Keratinocyte (primary cell): ENCODE results near the gene MOCS3. TPM values are rescaled to one million over a fixed set of nuclear protein-coding genes. Genes with fewer than 3 reads are reported as not detected.

Experiments
- DNase-seq: peaks from one replicate; pipeline ENCODE4 v3.0.0-alpha.2; 2011; ENCODE audit warnings: low read depth, missing footprints, low spot score
- FAIRE-seq: peaks from 2 replicates; lab custom pipeline; 2011; peaks lifted over from hg19 to GRCh38; lab: Jason Lieb, UNC
- H2AFZ ChIP-seq: 2 replicates; pipeline ENCODE4 v1.6.0; 2012; ENCODE audit warnings: low read length, control low read depth, inconsistent platforms; ENCODE audit not compliant: control insufficient read depth
- H3K27ac ChIP-seq: 2 replicates; pipeline ENCODE4 v1.5.1; 2011; ENCODE audit warnings: low read length; ENCODE audit not compliant: control insufficient read depth, insufficient read depth
- H3K27me3 ChIP-seq: 3 replicates; pipeline ENCODE4 v1.6.0; 2011; ENCODE audit warnings: low read length; ENCODE audit not compliant: control insufficient read depth, insufficient read depth; ENCODE audit errors: extremely low read depth
- H3K36me3 ChIP-seq, 2 experiments: 2 replicates in 1 of 2; 3 replicates in 1 of 2; pipeline ENCODE4 v1.5.1; 2011; ENCODE audit warnings: low read length in 2 of 2, mild to moderate bottlenecking in 1 of 2; ENCODE audit not compliant: control insufficient read depth in 2 of 2, insufficient read depth in 2 of 2; ENCODE audit errors: extremely low read depth in 1 of 2
- H3K4me1 ChIP-seq: 3 replicates; pipeline ENCODE4 v1.5.1; 2011; ENCODE audit warnings: low read length; ENCODE audit not compliant: control insufficient read depth, insufficient read depth; ENCODE audit errors: extremely low read depth
- H3K4me2 ChIP-seq: 3 replicates; pipeline ENCODE4 v1.6.0; 2011; ENCODE audit warnings: low read depth, low read length; ENCODE audit not compliant: control insufficient read depth, insufficient read depth; ENCODE audit errors: extremely low read depth
- H3K4me3 ChIP-seq, 3 experiments: fragments of 200-600 bp in 1 of 3; sonication (generic) in 1 of 3; 2 replicates in 2 of 3; 3 replicates in 1 of 3; pipeline ENCODE4 v1.5.1; 2011 to 2016; ENCODE audit warnings: low read length in 3 of 3, mild to moderate bottlenecking in 3 of 3, control low read depth in 2 of 3, inconsistent platforms in 1 of 3, low read depth in 1 of 3, mixed read lengths in 1 of 3, mixed run types in 1 of 3, moderate library complexity in 1 of 3; ENCODE audit not compliant: control insufficient read depth in 2 of 3, insufficient read depth in 2 of 3; ENCODE audit errors: extremely low read depth in 1 of 3
- H3K79me2 ChIP-seq: 2 replicates; pipeline ENCODE4 v1.6.0; 2012; ENCODE audit warnings: low read length; ENCODE audit not compliant: control insufficient read depth, insufficient read depth
- H3K9ac ChIP-seq: 3 replicates; pipeline ENCODE4 v1.6.0; 2011; ENCODE audit warnings: low read length; ENCODE audit not compliant: control insufficient read depth, insufficient read depth; ENCODE audit errors: extremely low read depth
- H3K9me1 ChIP-seq: 3 replicates; pipeline ENCODE4 v1.6.0; 2011; ENCODE audit warnings: low read length; ENCODE audit not compliant: control insufficient read depth, insufficient read depth; ENCODE audit errors: extremely low read depth
- H3K9me3 ChIP-seq: 2 replicates; pipeline ENCODE4 v1.5.1; 2012; ENCODE audit warnings: low read depth, low read length; ENCODE audit not compliant: control insufficient read depth
- H4K20me1 ChIP-seq: 3 replicates; pipeline ENCODE4 v1.6.0; 2011; ENCODE audit warnings: low read length; ENCODE audit not compliant: control insufficient read depth, insufficient read depth; ENCODE audit errors: extremely low read depth
- EZH2 ChIP-seq: IDR thresholded peaks from one replicate; pipeline ENCODE4 v1.6.1; 2012; ENCODE audit warnings: inconsistent platforms, mild to moderate bottlenecking, low read length, moderate library complexity
- dilution Hi-C: fragments of 300-500 bp; cut with MboI; formaldehyde crosslinking; loops from one replicate; pipeline ENCODE4 v1.7.0; 2020; ENCODE audit warnings: low sequenced_read_pairs; ENCODE audit not compliant: extremely low pct_ligation_motif_present
- polyA plus RNA-seq, 5 experiments: library from polyadenylated mRNA; depleted of rRNA in 3 of 5; stranded (reverse) in 3 of 5; stranded (forward) in 1 of 5; unstranded in 1 of 5; fragments of >200 nt; gene quantifications; 1 replicate in 1 of 5; 2 replicates in 3 of 5; 3 replicates in 1 of 5; pipeline versions ENCODE4 v1.2.1 to v1.2.3, GENCODE V29; 2011 to 2012; ENCODE audit warnings: missing spikeins in 2 of 5, low read depth in 1 of 5, low replicate concordance in 1 of 5
- TF ChIP-seq, protein P1 (sequence below), 3 experiments: IDR thresholded peaks in 1 of 3; conservative IDR thresholded peaks in 1 of 3; optimal IDR thresholded peaks in 1 of 3; 2 replicates in 2 of 3; 3 replicates in 1 of 3; pipeline versions ENCODE3 to v1.5.1; 2011; ENCODE audit warnings: low read length in 3 of 3, mild to moderate bottlenecking in 3 of 3, moderate library complexity in 2 of 3, control low read depth in 1 of 3, inconsistent platforms in 1 of 3; ENCODE audit not compliant: insufficient read depth in 2 of 3; ENCODE audit errors: extremely low read depth in 1 of 3

MOCS3 gene
- polyA plus RNA-seq, 1 donor (not counting 4 experiments of a cell fraction or from before 2014, with no cell fraction given) = 4.0 TPM

DNA sequence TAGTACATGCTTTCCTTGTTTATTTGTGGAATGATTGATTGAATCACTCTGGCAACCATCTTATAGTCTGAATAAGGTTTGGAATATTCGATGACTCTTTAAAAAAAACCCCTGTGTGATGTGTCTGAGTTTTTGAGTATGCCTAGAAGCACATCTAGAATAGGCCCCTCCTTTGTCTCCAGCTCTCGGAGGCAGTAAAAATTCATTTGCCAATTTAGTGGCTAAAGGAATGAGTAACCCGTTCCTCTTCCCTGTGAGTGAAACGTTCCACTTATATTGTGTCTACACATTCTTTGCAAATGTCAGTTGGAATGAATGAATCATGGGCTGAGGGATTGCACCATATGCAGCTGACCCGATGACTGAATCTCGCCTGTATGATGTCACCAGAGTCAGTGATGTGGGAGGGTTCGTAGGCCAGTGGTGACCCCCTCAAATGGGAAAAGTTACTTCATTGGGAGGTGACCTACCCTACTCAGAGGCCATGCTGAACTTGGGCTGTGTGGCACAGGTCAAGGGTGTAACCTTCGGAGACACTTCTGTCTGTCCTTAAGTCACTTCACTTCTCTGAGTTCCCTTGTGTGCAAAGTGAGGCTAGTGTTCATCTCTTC lies 21.6 kb downstream of the MOCS3 start:
- FAIRE-seq (peak; percentile 64), DNase-seq (peak; percentile 89)
- Histone ChIP-seq H3K27me3 (no peaks in the 10 kb centered on the region), H3K4me1 (peaks cover 33% of the 10 kb centered on the region), H3K36me3 (no peaks in the 10 kb centered on the region), H3K9me3 (no peaks in the 10 kb centered on the region), H3K79me2 (no peaks in the 10 kb centered on the region), H3K4me3 (no peak overlapping the region), H3K4me2 (peak overlapping the region; percentile 29), H3K27ac (peak overlapping the region; percentile 66), H4K20me1 (no peaks in the 10 kb centered on the region), H3K9me1 (peaks cover 2% of the 10 kb centered on the region), H3K9ac (peak overlapping the region; percentile 29), H2AFZ (no peak overlapping the region)
- dilution Hi-C loops = no loop called here
- no peak for TF ChIP-seq EZH2
- TF ChIP-seq, protein P1, sequence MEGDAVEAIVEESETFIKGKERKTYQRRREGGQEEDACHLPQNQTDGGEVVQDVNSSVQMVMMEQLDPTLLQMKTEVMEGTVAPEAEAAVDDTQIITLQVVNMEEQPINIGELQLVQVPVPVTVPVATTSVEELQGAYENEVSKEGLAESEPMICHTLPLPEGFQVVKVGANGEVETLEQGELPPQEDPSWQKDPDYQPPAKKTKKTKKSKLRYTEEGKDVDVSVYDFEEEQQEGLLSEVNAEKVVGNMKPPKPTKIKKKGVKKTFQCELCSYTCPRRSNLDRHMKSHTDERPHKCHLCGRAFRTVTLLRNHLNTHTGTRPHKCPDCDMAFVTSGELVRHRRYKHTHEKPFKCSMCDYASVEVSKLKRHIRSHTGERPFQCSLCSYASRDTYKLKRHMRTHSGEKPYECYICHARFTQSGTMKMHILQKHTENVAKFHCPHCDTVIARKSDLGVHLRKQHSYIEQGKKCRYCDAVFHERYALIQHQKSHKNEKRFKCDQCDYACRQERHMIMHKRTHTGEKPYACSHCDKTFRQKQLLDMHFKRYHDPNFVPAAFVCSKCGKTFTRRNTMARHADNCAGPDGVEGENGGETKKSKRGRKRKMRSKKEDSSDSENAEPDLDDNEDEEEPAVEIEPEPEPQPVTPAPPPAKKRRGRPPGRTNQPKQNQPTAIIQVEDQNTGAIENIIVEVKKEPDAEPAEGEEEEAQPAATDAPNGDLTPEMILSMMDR (optimal IDR thresholded peaks at IDR 0.05 in 1 of 3, IDR thresholded peaks at IDR 0.05 in 1 of 3, conservative IDR thresholded peaks at IDR 0.05 in 1 of 3; ENCODE audit: extremely low read depth in 1 of 3, insufficient read depth in 2 of 3, low read length in 3 of 3) = no peak

DNA sequence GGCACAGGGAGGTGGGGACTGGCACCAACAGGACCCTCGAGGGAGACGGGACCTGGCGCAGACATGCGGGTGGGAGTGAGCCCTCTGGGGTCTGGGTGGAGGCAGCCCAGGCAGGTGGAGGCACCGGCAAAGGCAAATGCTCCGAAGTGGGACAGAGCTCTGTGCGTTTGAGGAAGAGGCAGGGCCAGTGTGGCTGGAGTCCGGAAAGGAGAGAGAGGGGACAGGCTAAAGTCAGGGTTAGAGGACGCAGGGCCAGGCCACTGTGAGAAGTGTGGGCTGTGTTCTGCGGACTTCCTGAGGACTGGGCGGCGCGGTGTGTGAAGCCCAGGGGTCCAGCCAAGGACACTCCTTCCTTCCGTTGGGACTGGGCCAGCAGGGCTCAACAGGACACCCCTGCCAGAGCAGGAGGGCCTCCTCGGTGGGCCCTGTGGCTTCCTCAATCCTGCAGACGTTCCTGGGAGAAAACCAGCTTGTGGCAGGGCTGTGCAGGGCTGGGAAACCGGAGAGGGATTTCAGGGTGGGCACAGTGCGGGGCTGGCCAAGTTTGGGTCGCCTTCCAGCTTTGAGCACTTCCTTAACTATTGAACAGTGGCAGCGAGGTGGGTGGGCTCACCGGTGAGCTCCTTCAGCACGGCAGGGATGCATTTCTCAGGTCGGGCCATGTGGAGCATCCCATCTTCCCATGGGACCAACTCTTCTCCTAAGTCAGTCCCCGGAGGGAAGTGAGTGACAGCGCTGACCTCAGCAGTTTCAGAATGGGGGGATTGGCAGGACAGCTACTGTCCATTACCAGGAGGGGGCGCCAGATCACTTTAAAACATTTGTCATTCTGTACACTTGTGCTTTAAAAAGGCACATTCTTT lies 22.5 kb downstream of the MOCS3 start:
- no peak overlapping the region for H2AFZ ChIP-seq
- H3K27ac ChIP-seq = peak overlapping the region; percentile 55
- FAIRE-seq = no peak

More for the DNA sequence above, 22.5 kb downstream of the MOCS3 start:
- Histone ChIP-seq H3K9me3 (no peaks in the 10 kb centered on the region), H3K27me3 (no peaks in the 10 kb centered on the region), H3K36me3 (no peaks in the 10 kb centered on the region), H3K9ac (peak overlapping the region; percentile 58), H3K79me2 (no peaks in the 10 kb centered on the region), H3K4me2 (peak overlapping the region; percentile 61), H3K4me3 (no peak overlapping the region), H3K9me1 (peaks cover 2% of the 10 kb centered on the region), H3K4me1 (peaks cover 33% of the 10 kb centered on the region), H4K20me1 (no peaks in the 10 kb centered on the region)
- dilution Hi-C loops = no loop called here
- DNase-seq = no peak
- TF ChIP-seq, protein P1 (optimal IDR thresholded peaks at IDR 0.05 in 1 of 3, IDR thresholded peaks at IDR 0.05 in 1 of 3, conservative IDR thresholded peaks at IDR 0.05 in 1 of 3; ENCODE audit: extremely low read depth in 1 of 3, insufficient read depth in 2 of 3, low read length in 3 of 3) = peak; percentile 73 to 92 (median 77)
- TF ChIP-seq EZH2 = no peak
